Peyer's patch (tissue), 4 donors: ENCODE data around the gene SPATC1L. TPM values are rescaled to one million over a fixed set of nuclear protein-coding genes. Genes with fewer than 3 reads are reported as not detected.
"Not testable (repeated sequence)": the region's sequence is repeated elsewhere in the genome, so short reads cannot be mapped to it uniquely, and the experiment has no call there.

Experiments used
- DNase-seq, 3 donors: peaks; one replicate each; pipeline ENCODE4 v3.0.0-alpha.2; 2017 to 2019
- H3K27ac ChIP-seq, 4 donors: fragments of 200-600 bp; sonication (generic); one replicate each; pipeline ENCODE4 v1.5.1; 2016 to 2019
- H3K27me3 ChIP-seq, 2 donors: fragments of 200-600 bp; sonication (generic); one replicate each; pipeline ENCODE4 v1.5.1; 2019
- H3K36me3 ChIP-seq, 3 donors: fragments of 200-600 bp; sonication (generic); one replicate each; pipeline ENCODE4 v1.5.1; 2016 to 2019
- H3K4me1 ChIP-seq, 4 donors: fragments of 200-600 bp; sonication (generic); one replicate each; pipeline ENCODE4 v1.5.1; 2016 to 2019
- H3K4me3 ChIP-seq, 4 donors: fragments of 200-600 bp; sonication (generic); 1 replicate in 3 of 4; 2 replicates in 1 of 4; pipeline ENCODE4 v1.5.1; 2016 to 2019; ENCODE audit warnings: mild to moderate bottlenecking in 1 of 4
- H3K9me3 ChIP-seq, 4 donors: fragments of 200-600 bp; sonication (generic); one replicate each; pipeline ENCODE4 v1.5.1; 2016 to 2019; ENCODE audit warnings: mild to moderate bottlenecking in 1 of 4
- CTCF ChIP-seq, 6 experiments: fragments of 450-650 bp in 4 of 6; fragments of 200-600 bp in 2 of 6; sonication (generic) in 1 of 6; IDR thresholded peaks; one replicate each; pipeline ENCODE4 v1.5.1; 2017 to 2019; ENCODE audit warnings: antibody characterized with exemption in 6 of 6, mild to moderate bottlenecking in 3 of 6, moderate library complexity in 1 of 6
- POLR2A ChIP-seq, 2 donors: fragments of 450-650 bp; IDR thresholded peaks; one replicate each; pipeline ENCODE4 v1.5.1; 2017; ENCODE audit warnings: antibody characterized with exemption in 2 of 2, mild to moderate bottlenecking in 2 of 2, moderate library complexity in 2 of 2
- total RNA-seq, 4 donors: library from RNA; depleted of rRNA; stranded (reverse); fragments of >200 nt; gene quantifications; one replicate each; pipeline ENCODE4 v1.1.0, GENCODE V29; 2016

Gene SPATC1L
- total RNA-seq, 4 donors from 2014 or later, result 1.1 to 13.2 (median 2.6) TPM

- not testable (repeated sequence) for H3K4me1 ChIP-seq, H3K36me3 ChIP-seq, H3K27ac ChIP-seq, H3K27me3 ChIP-seq, H3K4me3 ChIP-seq, H3K9me3 ChIP-seq
- DNase-seq, result peak in 2 of 3 donors; percentile 75 to 78
- TF ChIP-seq CTCF (IDR thresholded peaks at IDR 0.05), result peak in 4 of 6 experiments; percentile 51 to 74 (median 58)
Measured at GRCh38 chr21:46147429-46147828, 36.8 kb downstream of the SPATC1L start.

- Histone ChIP-seq H3K36me3 (no peaks in the 10 kb centered on the region), H3K27ac (no peak overlapping the region), H3K27me3 (no peaks in the 10 kb centered on the region), H3K4me1 (no peaks in the 10 kb centered on the region), H3K4me3 (no peak overlapping the region), H3K9me3 (no peaks in the 10 kb centered on the region)
- DNase-seq, result peak in 1 of 3 donors; percentile 25
- TF ChIP-seq CTCF (IDR thresholded peaks at IDR 0.05) (no peak), POLR2A (IDR thresholded peaks at IDR 0.05) (no peak)
Measured at GRCh38 chr21:46146856-46147255, 37.4 kb downstream of the SPATC1L start.

GRCh38 chr21:46145840-46146691 lies 38.2 kb downstream of the SPATC1L start:
- Histone ChIP-seq H3K4me3 (no peak overlapping the region), H3K9me3 (no peaks in the 10 kb centered on the region), H3K36me3 (no peaks in the 10 kb centered on the region), H3K4me1 (no peaks in the 10 kb centered on the region), H3K27ac (no peak overlapping the region), H3K27me3 (no peaks in the 10 kb centered on the region)
- DNase-seq, result peak in 1 of 3 donors; percentile 43
- no peak for TF ChIP-seq CTCF (IDR thresholded peaks at IDR 0.05)
- no peak for TF ChIP-seq POLR2A (IDR thresholded peaks at IDR 0.05)

DNA sequence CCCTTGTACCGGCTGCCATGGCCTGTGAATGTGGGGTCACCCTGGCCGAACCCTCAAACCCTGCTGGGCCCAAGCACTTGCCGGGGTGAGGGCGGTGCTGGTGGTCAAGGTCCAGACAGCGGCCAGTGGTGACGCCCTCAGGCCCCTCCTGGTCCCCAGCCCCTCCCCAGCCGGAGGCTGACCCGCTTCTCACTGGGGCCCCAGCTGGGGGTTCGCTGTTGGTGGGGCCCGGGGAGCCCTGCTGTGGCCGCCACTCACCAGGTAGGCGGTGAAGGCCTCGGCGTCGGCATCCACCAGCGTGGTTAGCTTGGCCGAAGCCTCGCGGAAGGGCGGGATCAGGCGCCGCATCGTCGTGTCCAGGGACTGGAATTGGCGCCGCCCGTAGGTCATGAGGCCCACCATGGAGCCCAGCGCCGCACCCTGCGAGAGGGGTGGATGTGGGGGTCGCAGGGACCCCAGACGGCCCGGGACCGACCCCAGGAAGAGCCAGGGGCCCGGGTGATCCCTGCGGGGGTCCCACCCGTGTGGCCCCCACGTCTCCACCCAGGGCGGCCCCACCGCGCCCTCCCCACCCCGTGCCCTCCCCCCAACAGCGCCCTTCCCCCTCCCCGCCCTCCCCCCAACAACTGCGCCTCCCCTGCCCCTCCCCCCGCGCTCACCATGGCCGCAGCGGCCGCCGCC lies 39.0 kb downstream of the SPATC1L start:
- H3K27me3 ChIP-seq, result no peaks in the 10 kb centered on the region
- no peak overlapping the region for H3K27ac ChIP-seq
- no peak overlapping the region for H3K4me3 ChIP-seq
- no peak for DNase-seq
- H3K36me3 ChIP-seq, result no peaks in the 10 kb centered on the region
- H3K4me1 ChIP-seq, result no peaks in the 10 kb centered on the region
- H3K9me3 ChIP-seq, result no peaks in the 10 kb centered on the region
- TF ChIP-seq CTCF (IDR thresholded peaks at IDR 0.05) (no peak), POLR2A (IDR thresholded peaks at IDR 0.05) (no peak)

- Histone ChIP-seq H3K4me3 (no peak overlapping the region), H3K36me3 (no peaks in the 10 kb centered on the region), H3K9me3 (no peaks in the 10 kb centered on the region), H3K4me1 (no peaks in the 10 kb centered on the region), H3K27me3 (no peaks in the 10 kb centered on the region), H3K27ac (no peak overlapping the region)
- DNase-seq, result no peak
- TF ChIP-seq POLR2A (IDR thresholded peaks at IDR 0.05), result no peak
Measured at GRCh38 chr21:46144464-46145070, 39.7 kb downstream of the SPATC1L start.
